Anterior cingulate cortex (tissue), 58 donors: ENCODE data around the gene SLFN12L.
A peak's percentile ranks its signal among the peaks of the same experiment; 100 is the strongest.
"Not testable (repeated sequence)": the region's sequence is repeated elsewhere in the genome, so short reads cannot be mapped to it uniquely, and the experiment has no call there.

Experiments used
- DNase-seq, 58 donors: peaks; one replicate each; lab custom pipeline; 2025; lab: John Stamatoyannopoulos, UW

Gene SLFN12L

DNA sequence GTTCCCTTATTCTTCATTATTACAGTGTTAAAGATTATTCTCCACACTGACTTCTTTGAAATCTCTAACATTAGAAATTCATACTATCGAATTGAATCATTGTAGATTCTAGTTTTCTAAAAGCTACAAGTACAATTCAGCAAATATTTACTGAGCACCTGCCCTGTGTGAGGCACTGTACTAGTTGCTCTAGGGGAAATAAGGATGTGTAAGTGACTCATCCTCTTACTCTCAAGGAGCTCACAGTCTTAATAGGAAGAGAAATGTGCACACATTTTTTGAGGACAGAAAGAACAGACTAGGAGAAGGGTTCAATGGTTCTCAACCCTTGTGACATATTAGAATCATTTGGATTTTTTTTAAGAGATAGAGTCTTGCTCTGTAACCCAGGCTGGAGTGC lies 7.7 kb upstream of the SLFN12L start:
- DNase-seq: no peak

DNA sequence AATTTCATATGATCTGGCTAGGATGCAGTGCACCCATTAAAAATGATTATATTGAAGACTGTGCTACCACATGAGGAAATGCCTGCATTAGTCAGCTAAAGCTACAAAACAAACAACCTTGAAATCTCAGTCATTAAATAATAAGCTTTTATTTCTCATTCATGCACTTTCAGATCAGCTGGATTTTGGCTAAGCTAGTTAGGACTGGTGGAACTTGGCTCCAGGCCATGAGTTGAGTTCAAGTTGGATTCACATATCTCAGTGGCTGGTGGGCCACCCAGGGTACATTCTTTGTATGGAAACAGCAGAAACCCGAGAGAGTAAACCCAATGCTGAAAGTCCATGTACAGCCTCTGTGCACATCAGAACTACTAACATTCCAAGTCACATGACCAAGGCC lies 6.4 kb upstream of the SLFN12L start:
- no peak for DNase-seq

DNA sequence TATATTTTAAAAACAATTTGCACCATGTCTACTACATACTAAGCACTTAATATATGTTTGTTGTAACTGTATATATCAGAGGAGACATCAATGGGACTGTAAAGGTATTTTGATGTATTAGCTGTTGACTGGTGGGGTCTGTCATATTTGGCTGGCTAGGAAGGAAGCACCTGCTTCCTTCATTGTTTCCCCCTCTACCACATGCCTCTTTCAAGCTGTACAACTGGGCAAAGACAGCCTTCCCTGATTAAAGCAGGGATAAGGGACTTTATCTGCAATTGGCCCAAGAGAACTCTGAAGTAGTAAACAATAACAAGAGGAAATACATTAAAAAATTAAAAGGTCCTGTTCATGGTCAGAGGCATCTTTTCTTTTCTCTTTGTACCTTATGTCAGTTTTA lies 5.5 kb upstream of the SLFN12L start:
- DNase-seq: no peak

DNA sequence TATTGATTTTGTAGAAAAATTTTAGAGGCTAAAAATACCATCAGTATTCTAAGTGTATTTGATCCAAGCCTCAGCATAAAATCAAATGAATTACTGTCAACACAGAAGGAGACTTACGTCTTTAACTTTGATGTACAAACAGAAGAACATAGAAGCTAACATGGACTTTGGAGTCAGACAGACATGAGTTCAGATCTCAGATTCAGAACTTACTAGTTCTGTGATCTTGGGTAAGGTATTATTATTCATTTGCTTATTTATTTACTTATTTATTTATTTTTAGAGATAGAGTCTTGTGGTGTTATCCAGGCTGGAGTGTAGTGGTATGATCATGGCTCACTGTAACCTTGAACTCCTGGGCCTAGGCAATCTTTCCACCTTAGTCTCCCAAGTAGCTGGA lies 4.0 kb upstream of the SLFN12L start:
- DNase-seq: no peak

DNA sequence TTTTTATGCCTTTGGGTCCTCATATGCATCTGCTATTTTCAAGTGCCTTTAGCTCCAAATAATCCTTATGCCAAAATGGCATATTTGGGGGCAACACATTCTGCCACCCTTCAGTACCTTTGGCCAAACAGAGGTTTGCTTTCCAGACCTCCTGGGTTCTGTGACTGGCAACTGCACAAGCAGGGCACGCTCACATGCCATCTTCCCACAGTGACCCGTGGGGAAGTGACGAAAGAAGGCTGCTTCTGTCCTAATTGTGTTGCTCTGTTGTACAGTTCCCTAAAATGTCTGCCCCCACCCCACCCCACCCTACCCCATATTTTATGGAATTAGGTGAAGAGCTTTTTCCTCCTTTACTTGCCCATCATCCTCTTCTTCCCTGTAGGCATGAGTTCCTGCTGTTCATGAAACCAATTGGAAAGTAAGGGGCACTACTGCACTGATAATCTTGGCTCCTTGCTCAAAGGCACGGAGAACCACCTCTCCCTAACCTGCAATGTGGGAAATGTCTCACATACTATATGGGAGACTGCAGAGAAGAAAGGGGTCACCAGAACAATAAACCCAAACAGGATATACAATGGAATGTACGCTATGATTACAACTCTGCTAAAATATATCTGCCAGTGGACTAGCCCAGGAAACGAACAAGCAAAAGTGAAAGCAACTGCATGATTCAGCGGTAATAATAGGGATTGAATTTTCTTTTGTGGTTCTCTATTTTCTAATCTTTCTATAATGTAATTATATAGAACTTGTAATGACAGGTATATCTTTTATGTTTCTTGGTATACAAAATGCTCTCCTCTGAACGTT lies 3.3 kb upstream of the SLFN12L start:
- DNase-seq: peak in 7 of 58 donors; percentile 3 to 37 (median 10)

DNA sequence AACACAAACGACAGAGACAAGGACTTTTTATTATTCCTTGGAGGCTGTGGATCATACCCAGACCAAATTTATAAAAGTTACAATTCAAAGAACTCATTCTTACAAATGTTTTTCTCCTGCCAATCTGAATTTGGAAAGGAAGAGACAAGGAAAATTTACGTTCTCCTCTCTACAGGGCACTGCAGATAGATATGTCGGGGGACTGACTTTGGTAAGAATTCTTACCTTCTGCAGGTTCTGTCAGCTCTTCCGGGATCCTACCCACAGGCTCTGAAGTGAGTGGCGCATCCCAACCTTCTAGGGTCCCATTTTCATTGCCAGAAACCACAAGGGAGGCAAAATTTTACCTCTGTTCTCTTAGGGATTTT lies 2.2 kb upstream of the SLFN12L start:
- DNase-seq: no peak

DNA sequence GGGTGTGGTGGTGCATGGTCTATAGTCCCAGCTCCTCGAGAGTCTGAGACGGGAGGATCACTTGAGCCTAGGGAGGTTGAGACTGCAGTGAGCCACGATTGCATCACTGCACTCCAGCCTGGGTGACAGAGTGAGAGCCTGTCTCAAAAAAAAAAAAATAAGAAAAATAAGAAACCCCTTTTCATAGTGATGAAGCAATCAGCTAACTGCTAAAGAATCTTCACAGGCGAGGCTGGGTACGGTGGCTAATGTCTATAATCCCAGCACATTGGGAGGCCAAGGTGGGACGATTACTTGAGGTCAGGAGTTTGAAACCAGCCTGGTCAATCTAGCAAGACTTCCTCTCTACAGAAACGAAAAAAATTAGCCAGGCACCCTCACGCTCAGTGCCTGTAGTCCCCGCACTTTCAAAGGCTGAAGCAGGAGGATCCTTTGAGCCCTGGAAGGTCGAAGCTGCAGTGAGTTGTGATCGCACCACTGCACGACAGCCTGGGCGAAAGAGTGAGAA lies 760 bp downstream of the SLFN12L start:
- DNase-seq: no peak

DNA sequence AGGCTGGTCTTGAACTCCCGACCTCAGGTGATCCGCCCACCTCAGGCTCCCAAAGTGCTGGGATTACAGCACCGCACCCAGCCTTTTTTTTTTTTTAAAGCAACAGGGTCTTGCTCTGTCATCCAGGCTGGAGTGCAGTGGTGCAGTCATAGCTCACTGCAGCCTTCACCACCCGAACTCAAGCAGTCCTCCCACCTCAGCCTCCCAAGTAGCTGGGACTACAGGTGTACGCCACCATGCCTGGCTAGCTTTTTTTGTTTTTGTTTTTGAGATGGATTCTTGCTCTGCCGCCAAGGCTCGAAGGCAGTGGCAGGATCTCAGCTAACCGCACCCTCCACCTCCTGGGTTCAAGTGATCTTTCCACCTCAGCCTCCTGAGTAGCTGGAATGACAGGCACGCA lies 2.1 kb downstream of the SLFN12L start:
- not testable (repeated sequence) for DNase-seq

DNA sequence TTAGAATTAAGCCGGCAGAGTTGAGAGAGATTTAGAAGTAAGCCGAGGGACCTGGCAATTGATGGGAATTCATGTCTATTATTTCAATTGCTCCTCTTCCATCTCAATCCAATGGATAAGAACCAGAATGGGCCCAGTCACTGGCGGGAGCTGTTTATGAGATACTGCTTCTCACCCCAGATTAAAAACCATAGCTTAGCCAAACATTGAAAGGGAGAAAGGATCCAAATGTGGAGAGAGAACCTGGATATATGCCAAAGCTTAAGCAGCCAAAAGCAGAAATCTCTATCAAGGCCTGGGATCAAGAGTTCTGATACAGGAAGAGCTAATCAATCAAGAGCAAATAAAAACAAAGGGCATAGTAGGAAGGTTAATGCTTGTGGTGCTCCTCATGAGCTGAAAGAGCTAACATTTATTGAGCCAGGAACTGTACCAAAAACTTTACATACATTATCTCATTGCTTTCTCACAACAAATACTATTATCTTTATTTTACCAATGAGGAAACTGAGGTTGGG lies 2.8 kb downstream of the SLFN12L start:
- DNase-seq: no peak

DNA sequence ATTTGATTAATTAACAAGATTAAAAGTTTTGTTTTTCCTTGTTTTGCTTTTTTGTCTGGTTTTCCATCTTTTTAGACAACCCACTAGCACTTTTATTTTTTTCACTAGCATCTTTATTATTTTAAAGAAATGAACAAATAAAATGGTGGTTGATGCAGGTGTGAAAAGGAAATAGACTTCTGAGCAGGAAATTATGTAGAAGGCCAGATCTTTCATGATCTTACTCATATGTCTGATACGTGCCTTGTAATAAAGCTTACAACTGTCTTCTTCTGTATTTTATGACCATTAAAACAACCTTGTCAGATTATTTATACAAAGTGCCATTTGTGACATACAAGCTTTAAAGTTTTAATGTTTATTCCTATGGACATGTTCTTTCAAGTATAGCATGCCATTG lies 6.3 kb downstream of the SLFN12L start:
- DNase-seq: no peak

DNA sequence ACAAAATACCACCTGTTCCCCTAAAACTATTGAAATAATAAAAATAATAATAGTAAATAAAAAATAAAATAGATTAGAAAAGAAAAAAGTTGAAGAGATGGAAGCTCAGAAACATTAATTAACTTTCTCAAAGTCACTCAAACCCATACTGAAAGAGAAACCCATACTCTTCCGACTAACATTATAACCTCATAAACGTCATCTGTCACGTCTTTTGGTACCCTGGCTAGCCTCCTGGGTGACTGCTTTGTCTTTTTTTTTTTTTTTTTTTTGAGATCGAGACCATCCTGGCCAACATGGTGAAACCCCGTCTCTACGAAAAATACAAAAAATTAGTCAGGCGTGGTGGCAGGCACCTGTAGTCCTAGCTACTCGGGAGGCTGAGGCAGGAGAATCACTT lies 7.6 kb downstream of the SLFN12L start:
- no peak for DNase-seq

DNA sequence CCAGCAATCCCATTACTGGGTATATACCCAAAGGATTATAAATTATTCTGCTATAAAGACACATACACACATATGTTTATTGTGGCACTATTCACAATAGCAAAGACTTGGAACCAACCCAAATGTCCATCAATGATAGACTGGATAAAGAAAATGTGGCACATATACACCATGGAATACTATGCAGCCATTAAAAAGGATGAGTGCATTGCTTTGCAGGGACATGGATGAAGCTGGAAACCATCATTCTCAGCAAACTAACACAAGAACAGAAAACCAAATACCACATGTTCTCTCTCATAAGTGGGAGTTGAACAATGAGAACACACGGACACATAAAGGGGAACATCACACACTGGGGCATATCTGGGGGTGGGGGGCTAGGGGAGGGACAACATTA lies 8.2 kb downstream of the SLFN12L start:
- not testable (repeated sequence) for DNase-seq

DNA sequence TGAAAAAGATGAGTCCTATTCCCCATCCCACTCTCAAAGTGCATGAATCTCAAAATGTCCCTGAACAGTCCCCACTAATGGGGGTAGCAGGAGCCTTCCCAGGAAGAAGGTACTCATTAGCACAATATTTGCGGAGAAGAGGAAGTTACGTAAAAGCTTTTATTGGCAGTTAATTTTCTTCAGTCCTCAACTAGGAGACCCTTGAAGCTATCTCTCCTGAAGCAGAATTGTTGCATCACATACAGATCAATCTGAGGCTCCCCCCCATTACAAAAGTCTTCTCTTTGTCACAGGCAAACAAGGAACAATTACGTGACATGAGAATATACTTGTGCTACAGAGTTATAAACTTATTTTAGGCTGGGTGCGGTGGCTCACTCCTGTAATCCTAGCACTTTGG lies 14.2 kb downstream of the SLFN12L start:
- no peak for DNase-seq

DNA sequence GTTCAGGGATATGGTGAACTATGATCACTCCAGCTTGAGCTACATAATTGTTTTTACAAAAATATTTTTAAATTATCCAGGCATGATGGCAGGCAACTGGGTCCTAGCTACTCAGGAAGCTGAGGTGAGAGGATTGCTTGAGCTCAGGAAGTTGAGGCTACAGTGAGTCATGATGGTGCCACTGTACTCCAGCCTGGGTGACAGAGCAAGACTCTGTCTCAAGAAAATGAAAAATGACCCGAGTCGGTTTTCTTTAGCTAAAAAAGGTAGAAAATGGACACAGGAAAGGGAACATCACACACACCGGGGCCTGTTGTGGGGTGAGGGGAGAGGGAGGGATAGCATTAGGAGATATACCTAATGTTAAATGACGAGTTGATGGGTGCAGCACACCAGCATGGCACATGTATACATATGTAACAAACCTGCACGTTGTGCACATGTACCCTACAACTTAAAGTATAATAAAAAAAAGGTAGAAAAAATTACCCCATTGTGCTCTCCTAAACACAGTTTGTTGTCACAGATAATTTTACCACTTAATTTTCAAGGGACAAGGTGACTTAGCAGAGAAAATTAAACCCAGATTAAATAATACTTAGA lies 15.7 kb downstream of the SLFN12L start:
- DNase-seq: not testable (repeated sequence)

DNA sequence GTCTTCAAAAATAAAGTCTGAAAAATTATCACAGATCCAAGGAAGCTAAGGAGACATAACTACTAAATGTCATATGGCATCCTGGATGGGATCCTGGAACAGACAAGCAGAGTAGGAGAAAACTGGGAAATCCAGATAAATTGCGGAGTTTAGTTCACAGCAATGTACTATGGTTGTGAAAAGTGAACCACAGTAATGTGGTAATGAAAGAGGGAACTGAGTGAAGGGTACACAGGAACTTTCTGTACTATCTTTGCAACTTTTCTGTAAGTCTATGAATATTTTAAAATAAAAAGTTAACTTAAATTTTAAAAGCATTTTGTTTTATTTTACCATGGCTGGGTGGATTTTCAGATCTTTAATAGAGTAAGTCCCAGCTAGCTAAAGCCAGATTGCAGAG lies 16.3 kb downstream of the SLFN12L start:
- DNase-seq: no peak

DNA sequence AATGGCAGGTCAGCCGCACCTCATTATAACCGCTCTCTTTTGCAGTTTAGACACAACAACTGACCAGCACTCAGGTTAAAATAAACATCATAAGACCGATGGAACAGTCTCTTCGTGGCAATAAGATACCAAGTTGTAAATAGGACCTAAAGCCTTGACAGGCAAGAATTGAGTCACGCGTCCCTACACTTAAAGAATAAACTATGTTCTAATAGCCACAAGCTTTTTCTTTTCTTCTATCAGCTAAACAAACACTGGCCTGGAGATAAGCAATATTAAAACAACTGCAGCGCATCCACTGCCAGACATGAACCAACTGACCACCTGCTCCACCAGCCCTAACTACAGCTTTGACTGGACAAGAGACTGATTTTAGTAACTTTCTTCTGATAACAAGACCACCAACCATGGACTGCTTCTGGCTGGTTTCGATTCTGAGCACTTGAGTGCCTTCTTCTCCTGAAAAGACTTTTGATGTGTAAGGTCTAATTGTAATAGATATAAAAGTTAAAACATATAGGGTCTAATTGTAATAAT lies 17.5 kb downstream of the SLFN12L start:
- no peak for DNase-seq

DNA sequence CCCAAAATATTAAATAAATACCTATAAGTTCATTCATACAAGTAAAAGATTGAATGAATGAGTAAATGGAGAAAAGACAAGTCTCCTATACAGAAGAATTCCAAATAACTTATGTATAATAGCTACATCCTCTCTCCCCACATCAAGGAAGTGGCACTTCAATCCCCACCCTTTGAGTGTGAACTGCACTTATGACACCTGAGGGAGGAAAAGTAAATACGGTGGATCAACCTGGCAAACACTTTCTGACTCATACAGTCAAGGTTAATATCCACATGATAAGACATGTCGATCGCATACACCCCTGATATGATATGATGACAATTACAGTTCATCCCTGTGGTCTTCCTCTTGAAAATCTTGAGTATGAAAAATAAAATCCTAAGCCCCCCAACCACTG lies 18.0 kb downstream of the SLFN12L start:
- no peak for DNase-seq

DNA sequence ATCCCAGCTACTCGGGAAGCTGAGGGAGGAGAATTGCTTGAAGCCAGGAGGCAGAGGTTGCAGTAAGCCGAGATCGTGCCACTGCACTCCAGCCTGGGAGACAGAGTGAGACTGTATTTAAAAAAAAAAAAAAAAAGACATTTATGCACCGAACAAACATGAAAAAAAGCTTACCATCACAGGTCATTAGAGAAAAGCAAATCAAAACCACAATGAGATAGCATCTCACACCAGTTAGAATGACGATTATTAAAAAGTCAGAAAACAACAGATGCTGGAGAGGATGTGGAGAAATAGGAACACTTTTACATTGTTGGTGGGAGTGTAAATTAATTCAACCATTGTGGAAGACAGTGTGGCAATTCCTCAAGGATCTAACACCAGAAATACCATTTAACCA lies 19.0 kb downstream of the SLFN12L start:
- DNase-seq: not testable (repeated sequence)

DNA sequence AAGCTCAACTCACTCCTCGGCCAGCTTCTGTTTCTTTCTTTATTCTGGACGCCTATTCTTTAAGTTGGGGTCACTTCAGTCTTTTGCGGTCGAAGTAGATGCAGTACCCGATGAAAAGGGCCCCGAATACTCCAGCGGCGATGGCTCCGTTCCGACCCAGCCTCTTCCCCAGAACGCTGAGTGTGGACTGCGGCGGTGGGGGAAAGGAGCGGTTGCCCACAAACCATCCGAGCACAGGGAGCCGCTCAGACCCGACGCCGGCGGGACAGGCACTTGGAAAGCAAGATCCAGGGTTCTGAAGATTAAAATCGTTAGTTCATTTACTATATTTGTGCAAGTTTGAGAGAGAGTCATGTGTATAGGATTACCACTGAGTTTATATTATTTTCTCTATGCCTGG lies 22.5 kb downstream of the SLFN12L start:
- DNase-seq: no peak

DNA sequence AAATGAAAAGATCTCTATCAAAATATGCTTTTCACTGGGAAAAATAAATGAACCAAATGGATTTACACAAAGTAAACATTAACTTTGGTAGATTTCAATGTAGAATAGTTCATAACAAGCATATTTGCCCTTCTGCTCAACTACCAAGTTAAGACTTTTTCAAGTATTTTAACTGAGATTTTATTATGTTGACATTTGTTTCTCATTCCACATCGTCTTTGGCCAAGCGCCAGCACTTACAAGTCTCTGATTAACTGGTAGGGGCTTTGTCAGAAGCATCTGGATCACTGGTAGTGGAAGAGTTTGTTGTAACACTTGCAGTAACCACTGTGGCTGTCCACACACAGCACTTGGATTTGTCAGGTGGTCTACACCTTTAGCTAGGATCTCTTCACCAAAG lies 22.9 kb downstream of the SLFN12L start:
- DNase-seq: peak in 1 of 58 donors; percentile 1

DNA sequence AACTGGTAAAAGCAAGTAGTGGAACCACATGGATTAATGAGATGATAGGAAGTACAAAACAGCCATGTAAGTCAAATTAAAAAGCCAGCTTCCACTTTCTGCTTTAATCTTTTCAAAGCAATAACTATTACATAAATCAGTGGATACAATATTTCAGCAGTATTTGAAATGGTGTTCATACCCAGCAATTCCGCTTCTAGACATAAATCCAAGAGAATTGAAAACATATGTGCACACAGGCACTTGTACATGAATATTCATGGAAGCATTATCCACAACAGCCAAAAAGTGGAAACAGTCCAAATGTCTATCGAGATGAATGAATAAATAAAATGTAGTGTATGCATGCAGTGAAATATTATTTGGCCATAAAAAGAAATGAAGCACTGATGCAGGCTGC lies 27.4 kb downstream of the SLFN12L start:
- no peak for DNase-seq

DNA sequence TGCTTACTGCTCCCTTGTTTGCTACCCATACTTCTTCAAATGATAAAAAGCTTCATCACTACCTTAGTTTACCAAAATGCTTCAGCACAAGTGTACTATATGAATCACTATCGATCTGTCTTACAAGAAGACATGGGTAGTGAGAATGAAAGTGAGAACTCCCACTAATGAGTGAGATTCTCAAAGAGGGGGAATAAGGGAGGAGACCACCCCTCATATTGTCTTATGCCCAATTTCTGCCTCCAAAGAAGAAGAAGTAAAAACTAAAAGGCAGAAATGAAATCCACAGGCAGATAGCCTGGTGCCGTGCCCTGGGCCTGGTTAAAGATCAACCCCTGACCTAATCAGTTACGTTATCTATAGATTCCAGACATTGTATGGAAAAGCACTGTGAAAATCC lies 29.8 kb downstream of the SLFN12L start:
- DNase-seq: not testable (repeated sequence)
